HG03066 (cell line): ENCODE data around the gene NCOA5.
"Not testable (repeated sequence)": the region's sequence is repeated elsewhere in the genome, so short reads cannot be mapped to it uniquely, and the experiment has no call there.

ENCODE experiments used
- ATAC-seq: cut with Tn5 transposase; IDR thresholded peaks from one replicate; pipeline ENCODE4 v1.9.1; 2021; ENCODE audit warnings: low read depth; ENCODE audit not compliant: unreplicated experiment

The NCOA5 gene

DNA sequence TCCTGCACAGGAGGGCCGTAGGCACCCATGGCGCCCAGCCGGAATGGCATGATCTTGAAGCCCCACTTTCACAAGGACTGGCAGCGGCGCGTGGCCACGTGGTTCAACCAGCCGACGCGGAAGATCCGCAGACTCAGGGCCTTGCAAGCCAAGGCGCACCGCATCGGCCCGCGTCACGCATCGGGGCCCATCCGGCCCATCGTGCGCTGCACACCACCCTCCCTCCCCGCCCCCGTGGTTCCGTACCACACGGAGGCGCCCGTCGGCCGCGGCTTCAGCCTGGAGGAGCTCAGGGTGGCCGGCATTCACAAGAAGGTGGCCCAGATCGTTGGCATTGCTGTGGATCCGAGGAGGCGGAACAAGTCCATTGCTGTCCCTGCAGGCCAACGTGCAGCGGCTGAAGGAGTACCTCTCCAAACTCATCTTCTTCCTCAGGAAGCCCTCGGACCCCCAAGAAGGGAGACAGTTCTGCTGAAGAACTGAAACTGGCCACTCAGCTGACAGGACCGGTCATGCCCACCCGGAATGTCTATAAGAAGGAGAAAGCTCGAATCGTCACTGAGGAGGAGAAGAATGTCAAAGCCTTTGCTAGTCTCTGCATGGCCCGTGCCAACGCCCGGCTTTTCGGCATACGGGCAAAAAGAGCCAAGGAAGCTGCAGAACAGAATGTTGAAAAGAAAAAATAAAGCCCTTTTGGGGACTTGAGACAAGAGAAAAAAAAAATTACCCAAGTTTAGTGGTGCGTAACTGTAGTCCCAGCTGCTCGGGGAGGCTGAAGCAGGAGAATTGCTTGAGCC, 9.9 kb upstream of the NCOA5 start:
- ATAC-seq = no peak

DNA sequence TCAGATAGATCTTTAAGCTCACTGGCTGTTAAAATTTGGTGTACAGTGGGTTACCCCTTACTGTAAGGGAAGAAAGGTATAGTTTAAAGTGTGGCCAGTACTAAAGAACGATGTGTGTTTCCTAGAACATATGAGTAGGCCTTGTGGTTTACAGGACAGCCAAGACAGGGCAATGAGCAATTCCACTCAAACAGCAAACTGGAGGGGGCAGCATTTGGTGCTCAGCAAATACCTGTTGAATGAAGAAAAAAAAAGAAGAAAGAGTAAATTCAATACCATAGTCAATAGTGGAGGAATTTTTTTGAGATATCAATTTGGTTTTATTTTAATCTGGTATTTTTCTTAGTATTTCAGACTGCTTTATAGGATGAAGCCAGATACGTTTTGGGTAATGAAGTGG, 3.8 kb upstream of the NCOA5 start:
- ATAC-seq = no peak

DNA sequence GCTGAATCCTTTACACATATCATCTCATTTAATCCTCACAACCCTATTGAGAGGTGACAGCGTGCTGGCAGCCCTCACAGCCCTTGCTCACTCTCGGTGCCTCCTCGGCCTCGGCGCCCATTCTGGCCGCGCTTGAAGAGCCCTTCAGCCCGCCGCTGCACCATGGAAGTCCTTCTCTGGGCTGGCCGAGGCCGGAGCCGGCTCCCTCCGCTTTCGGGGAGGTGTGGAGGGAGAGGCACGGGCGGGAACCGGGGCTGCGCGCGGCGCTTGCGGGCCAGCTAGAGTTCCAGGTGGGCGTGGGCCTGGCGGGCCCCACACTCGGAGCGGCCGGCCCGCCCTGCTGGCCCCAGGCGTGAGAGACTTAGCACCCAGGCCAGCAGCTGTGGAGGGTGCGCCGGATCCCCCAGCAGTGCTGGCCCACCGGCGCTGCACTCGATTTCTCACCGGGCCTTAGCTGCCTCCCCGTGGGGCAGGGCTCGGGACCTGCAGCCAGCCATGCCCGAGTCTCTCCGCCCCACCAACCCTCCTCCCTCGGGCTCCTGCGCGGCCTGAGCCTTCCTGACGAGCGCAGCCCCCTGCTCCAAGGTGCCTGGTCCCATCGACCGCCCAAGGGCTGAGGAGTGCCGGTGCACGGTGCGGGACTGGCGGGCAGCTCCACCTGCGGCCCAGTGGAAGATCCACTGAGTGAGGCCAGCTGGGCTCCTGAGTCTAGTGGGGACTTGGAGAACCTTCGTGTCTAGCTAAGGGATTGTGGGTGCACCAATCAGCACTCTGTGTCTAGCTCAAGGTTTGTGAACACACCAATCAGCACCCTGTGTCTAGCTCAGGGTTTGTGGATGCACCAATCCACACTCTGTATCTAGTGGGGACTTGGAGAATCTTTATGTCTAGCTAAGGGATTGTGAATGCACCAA, 2.1 kb upstream of the NCOA5 start:
- not testable (repeated sequence) for ATAC-seq

DNA sequence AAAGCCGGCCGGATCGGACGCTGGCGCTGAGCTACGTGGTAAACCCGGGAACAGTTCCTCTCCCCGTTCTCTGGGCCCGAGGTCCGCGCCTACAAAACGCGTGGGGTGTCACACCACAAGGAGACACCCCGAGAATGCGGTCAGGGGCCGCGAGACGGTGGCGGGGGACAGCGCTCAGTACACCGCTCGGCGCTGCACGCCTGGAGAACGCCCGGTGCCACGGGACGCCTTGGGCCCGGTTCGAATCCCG, 670 bp downstream of the NCOA5 start:
- peak; percentile 32 for ATAC-seq

DNA sequence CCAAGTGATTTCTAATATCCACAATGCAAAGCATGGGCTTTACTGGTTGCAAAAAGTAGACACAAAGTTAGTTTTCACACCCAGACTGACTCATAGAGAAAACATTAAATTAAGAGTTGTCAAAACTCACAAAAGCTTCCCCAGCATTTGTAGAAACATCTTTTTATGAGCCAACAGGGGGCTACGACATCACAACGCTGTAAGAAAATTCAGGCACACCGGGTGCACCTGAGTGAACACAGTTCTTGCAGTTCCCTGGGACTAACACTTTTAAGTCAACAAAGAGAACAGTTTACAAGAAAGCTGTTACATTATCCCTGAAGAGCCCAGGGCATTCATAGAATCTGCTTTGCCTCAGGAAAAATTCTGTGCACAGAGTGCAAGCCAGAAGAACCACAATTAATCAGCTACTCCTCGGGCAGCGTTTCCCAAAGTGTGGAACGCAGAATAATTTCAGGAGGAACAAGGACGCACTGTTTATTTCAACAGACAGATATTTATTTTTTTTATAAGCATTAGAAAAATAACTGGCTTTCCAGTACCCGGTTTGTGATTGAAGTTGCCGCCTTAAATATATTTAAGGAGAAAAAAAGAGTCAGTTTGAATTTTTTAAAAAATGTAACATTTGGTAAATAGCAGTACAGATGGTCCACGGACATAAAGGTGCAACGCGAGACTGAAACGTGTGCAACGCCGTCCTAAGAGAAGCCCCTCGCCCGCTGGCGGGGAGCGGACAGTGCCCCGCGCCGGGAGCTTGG, 1.2 kb downstream of the NCOA5 start:
- no peak for ATAC-seq

DNA sequence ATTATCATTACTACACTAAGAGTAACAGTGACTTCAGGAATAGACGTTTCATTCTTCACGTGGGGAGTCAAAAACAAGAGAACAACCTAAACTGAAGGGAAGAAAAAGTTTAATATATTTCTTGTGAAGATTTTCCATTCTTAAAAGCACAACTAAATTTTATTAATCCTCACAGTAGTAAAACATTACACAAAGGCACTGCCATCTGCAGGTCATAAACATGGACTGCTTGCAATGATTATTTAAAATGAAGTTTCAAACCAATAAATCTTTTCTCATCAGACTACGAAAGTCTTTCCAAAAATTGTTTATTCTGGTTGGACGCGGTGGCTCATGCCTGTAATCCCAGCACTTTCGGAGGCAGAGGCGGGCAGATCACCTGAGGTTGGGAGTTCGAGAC, 2.6 kb downstream of the NCOA5 start:
- ATAC-seq = no peak

DNA sequence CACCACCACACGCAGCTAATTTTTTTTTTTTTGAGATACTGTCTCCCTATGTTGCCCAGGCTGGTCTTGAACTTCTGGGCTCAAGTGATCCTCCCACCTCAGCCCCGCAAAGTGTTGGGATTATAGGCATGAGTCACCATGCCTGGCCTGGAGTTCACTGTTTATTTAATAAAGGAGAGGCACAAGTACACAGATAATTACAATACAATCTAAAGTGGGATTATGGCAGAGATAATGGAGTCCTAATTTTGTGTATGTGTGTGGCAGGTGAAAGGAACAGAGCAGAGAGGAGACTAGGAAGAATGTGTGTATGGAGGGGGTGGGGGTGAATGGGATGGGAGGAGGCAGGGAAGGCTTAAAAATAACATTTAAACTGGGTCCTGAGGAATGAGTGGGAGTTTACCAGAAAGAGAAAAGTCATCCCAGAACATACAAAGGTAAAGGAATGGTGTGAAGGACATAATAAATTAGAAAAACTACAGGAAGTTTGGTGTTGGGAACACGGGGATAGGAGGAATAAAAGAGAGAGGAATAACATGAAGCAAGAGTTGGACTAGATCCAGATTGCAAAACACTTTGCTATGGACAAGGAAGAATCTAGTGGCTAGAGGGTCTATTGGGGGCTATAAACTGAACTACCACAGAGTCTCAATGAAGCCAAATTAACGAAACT, 4.4 kb downstream of the NCOA5 start:
- ATAC-seq = no peak

DNA sequence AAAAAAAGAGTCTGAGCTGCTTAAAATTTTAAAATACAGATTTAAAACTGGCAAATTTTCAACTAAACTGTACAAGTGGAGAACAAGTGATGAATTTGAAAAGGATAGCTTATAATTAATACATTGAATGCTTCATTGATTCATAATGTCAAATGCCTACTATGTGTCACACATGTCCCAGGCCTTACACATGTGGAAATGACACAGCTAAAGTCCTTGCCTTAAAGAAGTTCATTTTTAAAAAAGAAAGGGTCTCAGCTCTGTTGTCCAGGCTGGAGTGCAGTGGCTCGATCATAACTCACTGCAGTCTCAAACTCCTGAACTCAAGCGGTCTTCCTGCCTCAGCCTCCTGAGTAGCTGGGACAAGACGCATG, 5.0 kb downstream of the NCOA5 start:
- no peak for ATAC-seq

DNA sequence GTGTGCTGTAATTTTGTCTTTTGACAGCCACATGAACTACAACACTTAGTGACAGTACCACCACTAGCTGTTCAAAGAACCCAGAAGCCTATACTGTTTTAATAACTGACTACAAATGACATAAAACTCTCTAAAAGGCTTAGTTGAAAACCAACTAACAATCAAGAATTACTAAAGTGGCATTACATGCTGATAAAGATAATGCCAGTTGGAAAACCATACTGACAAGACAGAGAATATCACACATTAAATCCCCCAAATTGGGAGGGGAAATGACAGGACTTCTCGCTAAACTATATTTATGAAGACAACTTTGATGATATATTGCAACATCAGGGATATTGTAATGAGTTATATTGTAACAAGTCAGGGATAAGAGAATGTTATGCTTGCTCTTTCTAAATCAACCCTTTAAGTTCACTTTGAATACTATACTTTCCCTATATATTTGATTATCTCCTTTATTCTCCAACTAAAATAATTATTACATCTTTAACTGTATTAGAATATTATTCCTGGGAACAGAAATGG, 6.2 kb downstream of the NCOA5 start:
- ATAC-seq = no peak

DNA sequence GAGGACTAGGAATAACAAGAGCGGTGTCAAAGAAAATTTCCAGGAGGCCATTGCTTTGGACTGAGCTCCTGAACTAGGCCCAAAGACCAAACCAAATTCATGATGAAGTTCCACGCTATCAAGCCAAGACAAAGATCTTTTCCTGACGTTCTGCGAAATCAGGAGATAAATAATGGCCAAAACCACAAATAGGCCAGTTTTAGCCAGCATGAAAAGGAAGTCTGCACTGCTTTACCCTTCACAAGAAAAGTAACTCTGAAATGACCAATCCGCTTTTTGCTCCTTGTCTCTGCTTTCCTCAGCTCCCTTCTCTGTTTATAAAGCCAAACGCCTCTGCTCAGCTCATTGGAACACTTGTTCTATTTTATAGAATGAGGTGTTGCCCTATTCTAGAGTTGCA, 6.7 kb downstream of the NCOA5 start:
- no peak for ATAC-seq

DNA sequence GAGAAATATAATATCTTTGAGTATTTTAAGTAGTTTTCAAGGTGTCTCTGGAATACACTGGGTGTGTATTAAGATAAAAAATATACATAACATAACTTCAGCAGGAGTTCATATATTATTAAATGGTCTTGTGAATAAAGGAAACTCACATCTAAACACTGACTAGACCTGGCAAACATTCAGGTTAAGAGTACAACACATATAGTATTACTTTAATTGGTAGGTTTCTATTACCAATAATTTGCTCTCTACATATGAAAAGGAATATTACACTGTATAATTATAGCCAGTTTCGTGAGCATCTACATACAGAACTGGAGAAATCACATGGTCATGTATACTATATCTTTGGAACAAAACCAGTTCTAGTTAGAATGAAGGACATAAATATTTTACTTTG, 8.7 kb downstream of the NCOA5 start:
- ATAC-seq = no peak

DNA sequence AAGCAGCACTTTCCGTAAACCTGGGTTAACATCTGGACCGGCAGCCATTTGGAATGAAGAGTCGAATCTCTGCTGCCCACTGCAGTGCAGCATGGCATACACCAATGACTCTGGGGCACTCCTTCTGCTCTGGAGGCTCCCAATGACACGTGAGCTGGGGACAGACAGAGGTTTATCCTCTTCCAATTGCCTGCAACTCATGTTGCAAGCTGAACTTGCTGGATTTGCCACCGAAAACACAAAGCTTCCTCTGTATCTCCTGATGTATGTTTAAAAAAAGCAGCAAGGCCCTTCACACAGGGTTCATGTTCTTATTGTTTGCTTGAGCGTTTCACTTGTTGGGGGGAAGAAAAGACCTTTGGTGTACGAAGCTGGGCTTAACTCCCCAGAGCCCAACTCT, 10.8 kb downstream of the NCOA5 start:
- no peak for ATAC-seq

DNA sequence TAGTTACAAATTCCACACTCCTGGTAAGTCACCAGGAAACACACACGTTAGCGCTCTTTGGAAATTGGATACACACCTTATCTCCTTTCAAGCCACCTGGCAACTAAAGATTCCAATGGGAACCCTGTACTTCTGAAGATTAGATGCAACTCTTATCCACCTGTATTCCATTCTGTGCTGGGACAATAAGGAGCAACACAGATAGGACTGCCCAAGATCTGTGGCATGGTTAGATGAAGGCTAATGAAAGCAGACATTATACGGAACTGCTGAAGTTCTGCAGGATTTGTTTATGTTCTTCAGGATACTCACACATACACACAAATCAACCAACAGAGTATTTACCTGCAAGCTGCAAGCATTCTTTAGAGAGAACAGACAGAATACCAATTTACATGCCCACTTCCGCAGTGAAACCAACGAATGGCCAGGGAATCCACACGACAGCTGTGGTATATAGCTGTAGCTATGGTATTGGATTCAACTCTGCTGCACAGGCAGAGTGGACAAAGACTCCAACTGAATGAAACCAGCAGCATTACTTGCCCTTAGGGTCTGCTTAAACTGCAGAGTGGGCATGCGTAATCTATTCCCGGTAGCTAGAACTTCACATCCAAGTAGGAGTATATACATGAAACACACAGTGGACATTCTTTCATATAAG, 12.0 kb downstream of the NCOA5 start:
- ATAC-seq = no peak

DNA sequence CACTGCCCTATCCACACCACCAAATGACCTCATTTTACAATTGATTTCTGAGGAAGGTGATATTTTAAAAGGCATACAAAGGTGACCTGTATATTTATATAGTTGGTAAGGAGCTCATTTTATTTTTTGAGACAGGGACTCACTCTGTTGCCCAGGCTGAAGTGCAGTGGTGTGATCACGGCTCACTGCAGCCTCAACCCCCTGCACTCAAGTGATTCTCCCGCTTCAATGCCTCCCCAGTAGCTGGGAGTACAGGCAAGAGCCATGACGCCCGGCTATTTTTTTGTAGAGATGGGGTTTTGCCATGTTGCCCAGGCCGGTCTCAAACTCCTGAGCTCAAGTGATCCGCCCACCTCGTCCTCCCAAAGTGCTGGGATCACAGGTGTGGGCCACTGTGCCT, 13.0 kb downstream of the NCOA5 start:
- no peak for ATAC-seq

DNA sequence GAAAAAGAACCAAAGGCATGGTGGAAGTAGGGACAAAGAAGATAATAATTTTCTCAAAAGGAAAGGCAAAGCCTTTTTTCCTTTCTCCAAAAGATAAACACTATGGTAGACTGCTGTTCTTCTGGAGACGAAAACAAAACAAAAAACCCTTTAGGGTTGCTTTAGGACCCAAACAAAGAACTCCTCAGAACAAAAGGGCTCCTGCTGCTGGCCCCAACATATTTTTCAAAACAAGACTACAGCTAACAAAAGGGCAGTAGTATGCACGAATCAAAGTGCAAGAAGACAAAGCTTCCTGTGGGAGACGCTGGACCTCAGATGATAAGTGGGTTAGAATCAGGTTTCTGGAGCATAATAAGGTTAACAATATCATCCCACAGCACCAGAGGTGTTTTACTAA, 15.8 kb downstream of the NCOA5 start:
- ATAC-seq = no peak

DNA sequence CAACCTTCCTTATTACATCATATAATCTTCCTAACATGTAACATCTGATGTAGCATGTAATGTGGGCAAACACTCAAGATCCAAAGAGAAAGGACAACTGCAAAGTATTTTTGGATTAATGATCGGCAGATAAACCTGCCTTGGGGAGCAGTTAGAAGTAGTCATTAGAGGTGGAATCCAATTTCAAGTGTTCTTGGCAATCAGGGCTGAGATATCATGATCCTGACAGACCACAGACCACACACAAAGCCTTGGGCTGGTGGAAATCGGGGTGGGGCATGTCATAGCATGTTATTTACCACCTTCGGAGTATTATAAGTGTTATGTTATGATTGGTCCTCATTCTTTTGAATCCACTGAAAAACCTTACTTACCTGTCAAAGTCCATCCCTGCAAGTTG, 16.3 kb downstream of the NCOA5 start:
- no peak for ATAC-seq

DNA sequence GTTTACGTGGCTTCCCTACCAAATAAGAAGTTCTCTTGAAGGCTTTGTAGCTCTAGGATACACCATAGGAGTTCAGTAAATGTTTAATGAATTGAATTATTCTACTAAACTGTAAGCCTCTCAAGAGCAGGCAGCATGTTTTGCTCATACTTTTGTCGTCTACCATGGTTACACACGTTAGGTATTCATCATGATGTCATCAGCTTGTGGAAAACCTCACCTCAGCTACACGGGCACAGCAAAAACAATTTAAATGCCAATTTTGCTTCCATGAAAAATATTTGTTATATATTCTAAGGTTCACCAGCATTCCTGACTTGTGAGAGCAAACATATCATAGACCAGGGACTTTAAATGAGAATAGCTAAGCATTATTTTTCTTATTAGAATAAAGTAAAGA, 16.7 kb downstream of the NCOA5 start:
- no peak for ATAC-seq

DNA sequence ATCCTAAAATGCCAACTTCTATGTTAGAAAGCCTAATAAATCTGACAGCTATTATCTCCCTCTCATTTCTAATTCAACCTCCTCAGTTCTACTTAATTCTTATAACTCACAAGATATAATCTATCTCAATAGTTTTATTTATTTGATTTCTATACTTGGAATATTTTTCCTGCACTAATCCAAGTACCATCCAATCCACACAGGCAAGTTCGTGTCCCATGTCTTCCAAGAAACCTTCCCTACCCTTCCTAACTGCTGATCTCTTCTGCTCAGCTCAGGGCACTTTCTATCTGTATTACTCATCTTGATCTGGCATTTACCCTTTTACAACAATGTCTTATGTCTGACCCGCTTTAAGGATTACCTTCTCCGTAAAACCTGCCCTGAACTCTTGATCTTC, 18.2 kb downstream of the NCOA5 start:
- ATAC-seq = no peak

DNA sequence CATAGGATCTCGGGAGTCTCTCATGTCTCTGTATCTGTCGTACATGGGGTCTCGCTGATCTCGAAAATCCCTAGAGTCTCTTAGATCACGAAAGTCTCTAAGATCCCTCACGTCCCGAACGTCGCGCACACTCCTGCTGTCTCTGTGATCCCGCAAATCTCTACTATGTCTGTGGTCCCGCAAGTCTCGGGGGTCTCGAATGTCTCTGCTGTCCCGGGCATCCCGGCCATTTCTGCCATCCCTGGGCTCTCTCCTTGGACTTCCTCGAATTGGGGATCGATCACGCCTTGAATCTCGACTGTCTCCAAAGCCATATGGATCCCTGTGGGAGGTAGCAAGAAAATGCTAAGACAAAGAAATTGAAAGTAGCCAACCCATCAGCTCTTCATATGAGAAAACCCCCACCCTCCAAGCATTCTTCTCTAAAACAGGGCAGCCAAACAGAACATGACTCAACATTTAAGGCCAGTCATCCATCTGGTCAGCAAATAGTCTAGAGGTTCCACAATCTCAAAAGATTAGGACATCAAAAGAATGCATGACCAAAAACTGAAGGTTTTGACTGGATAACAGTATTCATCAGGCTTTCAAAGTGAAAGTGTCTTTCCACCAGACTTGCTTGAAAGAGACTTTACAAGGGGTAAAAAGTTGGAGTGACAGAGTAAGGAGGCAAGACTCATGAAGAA, 19.4 kb downstream of the NCOA5 start:
- no peak for ATAC-seq

DNA sequence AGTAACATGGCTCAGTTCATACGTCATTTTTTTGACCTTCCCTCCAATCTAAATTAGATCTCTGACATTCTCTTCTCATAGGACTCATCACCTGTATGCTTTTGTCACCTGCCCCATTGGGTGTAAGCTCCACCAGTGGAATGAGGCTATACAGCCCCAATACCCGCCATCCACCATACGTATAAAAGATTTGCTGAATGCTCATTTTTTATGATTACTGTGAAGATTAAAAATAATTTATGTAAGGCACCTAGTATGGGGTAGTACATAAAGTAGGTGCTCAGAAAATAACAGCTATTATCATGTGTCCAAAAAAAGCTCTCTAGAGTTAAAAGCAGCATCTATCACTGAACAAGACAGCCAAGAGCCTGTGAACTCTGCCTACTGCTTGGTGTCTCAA, 24.1 kb downstream of the NCOA5 start:
- no peak for ATAC-seq
